Hepatocyte (in vitro differentiated cells): Measurements from ENCODE around the gene C1GALT1C1.

ENCODE experiments used
- CTCF ChIP-seq: fragments of 200-600 bp; sonication (generic); IDR thresholded peaks from 2 replicates; pipeline ENCODE4 v1.5.1; 2016; ENCODE audit warnings: antibody characterized with exemption, mild to moderate bottlenecking; ENCODE audit not compliant: poor library complexity
- EZH2 ChIP-seq: fragments of 200-600 bp; sonication (generic); IDR thresholded peaks from 2 replicates; pipeline ENCODE4 v1.6.1; 2016; ENCODE audit warnings: antibody characterized with exemption, mild to moderate bottlenecking, borderline replicate concordance

- no peak for TF ChIP-seq CTCF
- TF ChIP-seq EZH2 = no peak
These were observed 42.5 kb upstream of the C1GALT1C1 start for GRCh38 chrX:120672389-120672788.
